Renal pelvis (tissue), 4 donors: ENCODE measurements around the gene CTNNA3. TPM values are rescaled to one million over a fixed set of nuclear protein-coding genes. Genes with fewer than 3 reads are reported as not detected.
A peak's percentile ranks its signal among the peaks of the same experiment; 100 is the strongest.

Experiments used
- DNase-seq: peaks from one replicate; pipeline ENCODE4 v3.0.0-alpha.2; 2013
- polyA plus RNA-seq, 3 donors: library from polyadenylated mRNA; unstranded; fragments of 120-200 nt; gene quantifications; one replicate each; pipeline ENCODE4 v1.2.1, GENCODE V29; 2013; ENCODE audit not compliant: insufficient read length in 3 of 3

Gene CTNNA3
- polyA plus RNA-seq, 3 donors: 2.8 to 4.2 (median 4.1) TPM

GRCh38 chr10:66223656-66224055 lies 1472.3 kb downstream of the CTNNA3 start:
- DNase-seq: no peak

GRCh38 chr10:66222462-66223046 lies 1473.4 kb downstream of the CTNNA3 start:
- no peak for DNase-seq

- no peak for DNase-seq
Observed at GRCh38 chr10:66218981-66219587, 1476.9 kb downstream of the CTNNA3 start.

GRCh38 chr10:66218289-66218688 lies 1477.7 kb downstream of the CTNNA3 start:
- DNase-seq: no peak

- no peak for DNase-seq
Observed at GRCh38 chr10:66215920-66216319, 1480.1 kb downstream of the CTNNA3 start.

DNA sequence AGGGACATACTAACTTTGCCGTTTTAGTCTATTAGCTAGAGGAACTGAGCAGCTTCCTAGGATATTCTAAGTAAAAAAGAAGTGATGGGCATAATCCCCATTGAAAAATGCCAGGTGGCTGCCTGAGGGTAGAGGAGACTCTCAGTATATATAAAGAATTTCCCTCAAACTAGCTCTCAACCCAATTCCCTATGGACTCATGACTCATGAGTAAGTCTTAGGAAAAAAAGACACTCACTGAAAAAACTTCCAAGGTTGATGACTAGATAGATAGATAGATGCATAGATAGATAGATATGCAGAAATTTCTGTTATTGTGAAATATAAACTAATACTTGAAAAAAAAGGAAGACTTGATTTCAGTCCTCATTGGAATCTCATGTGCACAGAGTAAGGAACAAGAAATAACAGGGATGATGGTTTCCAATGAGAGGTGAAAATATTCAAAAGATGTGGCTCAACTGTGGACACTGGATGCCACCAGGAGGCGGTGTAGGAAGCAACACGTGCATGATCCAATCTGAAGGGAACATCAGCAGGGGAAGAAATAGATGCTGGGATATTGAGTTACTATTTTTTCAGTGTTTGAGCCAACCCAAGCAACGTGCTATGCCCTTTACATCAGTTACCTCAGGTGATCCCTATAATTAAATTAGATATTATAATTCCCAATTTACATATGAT lies 1481.1 kb downstream of the CTNNA3 start:
- no peak for DNase-seq

DNA sequence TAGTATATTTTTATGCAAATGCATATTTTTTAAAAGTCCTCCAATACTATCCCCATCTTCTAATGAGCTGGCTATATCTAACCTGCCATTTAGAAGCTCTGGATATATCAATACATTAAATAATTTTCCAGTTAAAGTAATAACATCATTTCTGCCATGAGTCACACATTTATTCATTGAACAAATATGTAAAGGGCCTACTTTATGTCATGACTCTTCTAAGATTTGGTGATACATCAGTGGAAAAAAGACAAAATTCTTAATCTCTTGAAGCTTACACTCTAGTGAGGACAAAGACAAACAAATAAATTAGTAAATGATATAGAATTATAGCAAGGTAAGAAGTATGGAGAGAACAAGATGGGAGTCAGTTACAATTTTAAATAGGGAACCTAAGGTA lies 1487.0 kb downstream of the CTNNA3 start:
- DNase-seq: no peak

GRCh38 chr10:66204838-66205237 lies 1491.2 kb downstream of the CTNNA3 start:
- DNase-seq: no peak

- no peak for DNase-seq
Observed at GRCh38 chr10:66202101-66202500, 1493.9 kb downstream of the CTNNA3 start.

DNA sequence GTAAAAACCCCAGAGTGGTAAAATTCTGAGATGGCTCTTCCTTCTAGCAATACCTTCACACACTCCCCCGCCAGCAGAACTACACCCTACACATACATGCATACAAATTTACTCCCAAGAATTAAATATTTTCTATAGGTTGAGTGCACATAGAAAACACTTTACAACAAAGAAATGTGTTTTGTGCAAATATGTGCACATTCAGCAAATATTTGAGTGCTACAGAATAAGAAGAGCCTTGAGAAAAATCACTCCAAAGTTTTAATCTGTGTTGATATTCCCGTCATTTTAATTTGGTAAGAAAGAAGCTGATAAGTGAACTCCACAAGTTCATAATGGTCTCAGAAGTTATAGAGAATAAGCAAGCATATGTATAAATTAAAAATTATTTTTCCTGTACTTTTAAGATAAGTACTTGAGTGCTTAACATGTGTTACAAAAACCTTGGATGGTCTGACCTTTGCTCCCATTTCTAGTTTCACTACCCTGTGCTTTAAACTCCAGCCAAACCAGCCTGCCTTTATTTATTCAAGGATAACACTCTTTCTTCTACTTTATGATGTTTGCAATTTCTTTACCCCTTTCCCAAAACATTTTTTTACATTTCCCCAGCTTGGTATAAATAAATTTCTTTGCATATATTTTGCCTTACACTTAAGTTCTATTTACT lies 1503.7 kb downstream of the CTNNA3 start:
- no peak for DNase-seq

DNA sequence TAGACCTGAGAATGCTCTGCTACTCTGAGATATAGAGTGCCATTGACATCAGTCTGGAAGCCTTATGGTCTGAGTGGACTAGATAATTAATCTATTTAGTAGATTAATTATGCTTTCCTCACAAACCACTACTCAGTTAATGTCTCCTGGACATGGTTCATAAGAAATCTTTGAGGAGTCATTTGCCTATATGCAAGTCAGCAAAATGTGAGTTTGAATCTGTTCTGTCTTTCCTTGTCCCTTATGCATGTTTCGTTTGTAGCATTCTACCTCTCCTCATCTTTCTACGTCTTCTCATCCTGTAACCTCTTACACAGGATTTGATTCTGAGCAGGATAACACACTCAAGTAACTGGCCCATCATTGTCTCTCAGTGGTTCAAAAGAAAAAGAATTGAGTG lies 1505.6 kb downstream of the CTNNA3 start:
- no peak for DNase-seq

GRCh38 chr10:66189271-66189670 lies 1506.7 kb downstream of the CTNNA3 start:
- DNase-seq: no peak

GRCh38 chr10:66187053-66187733 lies 1508.8 kb downstream of the CTNNA3 start:
- DNase-seq: no peak

DNA sequence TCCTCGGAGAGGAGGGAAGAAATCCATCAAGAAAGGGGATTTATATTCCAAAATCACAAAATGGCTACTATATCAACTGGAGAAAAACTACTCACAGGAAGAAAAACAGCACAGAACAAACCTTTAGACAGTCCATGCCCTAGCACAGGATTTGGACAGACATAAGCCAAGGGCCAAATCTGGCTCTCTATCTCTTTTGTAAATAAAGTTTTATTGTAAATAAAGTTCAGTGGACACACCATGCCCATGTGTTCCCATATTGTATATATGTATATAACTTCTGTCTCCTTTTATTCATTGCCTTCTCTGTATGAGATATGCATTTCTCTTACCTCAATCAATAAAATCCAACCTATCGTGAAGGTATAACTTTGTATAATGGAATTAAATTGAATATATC lies 1513.0 kb downstream of the CTNNA3 start:
- DNase-seq: no peak

DNA sequence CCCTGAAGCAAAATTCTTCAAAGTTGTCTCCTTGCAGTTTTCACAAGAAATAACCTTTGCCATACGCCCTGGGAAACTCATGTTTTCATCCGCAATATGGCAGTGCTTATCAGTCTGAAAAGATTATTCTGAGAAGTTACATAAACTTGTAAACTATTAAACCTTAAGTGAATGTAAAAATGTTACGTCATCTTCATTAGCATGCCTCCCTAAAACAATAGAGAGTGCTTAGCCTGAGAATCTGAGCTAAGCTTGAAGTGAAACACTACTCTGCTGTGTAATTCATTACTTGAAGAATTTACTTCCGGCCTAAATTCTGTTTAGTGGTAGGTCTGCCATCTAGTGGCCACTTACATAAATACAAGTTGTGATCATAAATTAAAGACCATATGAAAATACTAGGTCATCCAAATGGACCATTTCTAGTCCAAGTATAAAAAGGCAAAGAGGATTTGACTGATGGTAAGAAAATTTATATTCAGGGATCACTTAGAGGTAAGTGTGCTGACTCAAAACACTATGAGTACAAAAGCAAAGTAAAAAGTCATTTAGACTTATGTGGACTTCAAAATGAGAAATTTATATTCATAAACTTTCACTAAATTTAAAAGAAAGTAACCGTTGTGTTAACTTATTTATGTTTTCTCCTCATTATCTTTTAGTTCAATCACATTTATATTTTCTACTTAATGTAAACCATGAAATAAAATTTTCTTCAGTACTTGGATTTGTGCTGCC lies 1515.2 kb downstream of the CTNNA3 start:
- peak; percentile 66 for DNase-seq

GRCh38 chr10:66180021-66180420 lies 1516.0 kb downstream of the CTNNA3 start:
- DNase-seq: no peak

DNA sequence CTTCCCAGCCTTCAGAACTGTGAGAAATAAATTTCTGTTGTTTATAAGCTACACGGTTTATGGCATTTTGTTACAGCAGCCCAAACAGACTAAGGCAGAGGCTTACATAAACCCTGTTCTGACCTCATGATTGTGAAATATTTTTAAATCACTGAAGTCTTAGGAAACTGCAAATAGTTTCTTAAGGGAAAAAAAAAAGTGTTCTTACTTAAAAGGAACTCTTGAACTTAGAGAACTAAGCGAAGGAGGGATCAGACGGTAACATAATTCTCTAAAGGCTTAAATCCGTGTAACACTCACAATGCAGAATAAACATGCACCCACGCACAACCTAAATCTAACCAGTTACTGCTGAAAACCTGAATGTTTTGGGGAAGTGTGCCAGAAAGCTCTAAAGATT lies 1519.2 kb downstream of the CTNNA3 start:
- no peak for DNase-seq

- no peak for DNase-seq
Observed at GRCh38 chr10:66167816-66168215, 1528.2 kb downstream of the CTNNA3 start.

- no peak for DNase-seq
Observed at GRCh38 chr10:66162560-66163143, 1533.3 kb downstream of the CTNNA3 start.

- DNase-seq: no peak
Observed at GRCh38 chr10:66151346-66151745, 1544.6 kb downstream of the CTNNA3 start.

DNA sequence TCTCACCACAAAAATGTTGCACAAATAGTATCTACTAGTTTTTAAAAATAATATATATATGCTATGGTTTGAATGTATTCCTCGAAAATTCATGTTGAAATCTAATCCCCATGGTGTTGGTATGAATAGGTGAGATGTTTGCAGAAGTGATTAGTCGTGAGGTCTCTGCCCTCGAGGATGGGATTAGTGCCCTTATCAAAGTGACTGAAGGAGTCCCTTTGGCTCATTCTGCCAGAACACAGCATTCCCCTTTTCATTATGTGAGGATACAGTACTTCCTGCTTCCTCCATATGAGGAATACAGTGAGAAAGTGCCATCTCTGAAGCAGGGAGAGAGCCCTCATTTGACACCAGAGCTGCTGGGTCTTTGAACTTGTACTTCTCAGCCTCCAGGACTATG lies 1547.7 kb downstream of the CTNNA3 start:
- DNase-seq: no peak
